Endothelial cell of umbilical vein (primary cell): ENCODE measurements around the gene ELMO1. TPM values are rescaled to one million over a fixed set of nuclear protein-coding genes. Genes with fewer than 3 reads are reported as not detected.

Experiments used
- BruUV-seq: library from RNA; stranded (reverse); fragments of 400-500 nt; replicated peaks from 2 replicates; lab custom pipeline; 2021; lab: Mats Ljungman, UMichigan
- CTCF ChIA-PET: fragments of 300-600, 350-600 bp; sonication (Branson Sonifier 250); formaldehyde crosslinking; loops from one replicate; lab custom pipeline; 2021; ENCODE audit warnings: antibody characterized with exemption, inconsistent platforms; lab: Charles Lee
- POLR2A ChIA-PET: fragments of 300-600, 350-600 bp; sonication (Branson Sonifier 250); formaldehyde crosslinking; loops from one replicate; lab custom pipeline; 2021; ENCODE audit warnings: antibody characterized with exemption, inconsistent platforms; lab: Charles Lee
- DNase-seq: peaks from one replicate; pipeline ENCODE4 v3.0.0-alpha.2; 2011; ENCODE audit warnings: low read depth, low spot score
- FAIRE-seq: peaks from 2 replicates; lab custom pipeline; 2011; peaks lifted over from hg19 to GRCh38; lab: Jason Lieb, UNC
- H2AFZ ChIP-seq: 2 replicates; pipeline ENCODE4 v1.6.0; 2012; ENCODE audit warnings: low read depth, low read length, control low read depth, inconsistent platforms
- H3K27ac ChIP-seq: 2 replicates; pipeline ENCODE4 v1.5.1; 2011; ENCODE audit warnings: low read depth, mild to moderate bottlenecking, control low read depth, low read length, moderate library complexity; ENCODE audit not compliant: insufficient read depth
- H3K27me3 ChIP-seq, 2 experiments: 2 replicates each; pipeline versions ENCODE4 v1.6.0 to v1.6.1; 2011; ENCODE audit warnings: low read length in 2 of 2, mixed read lengths in 1 of 2; ENCODE audit not compliant: control insufficient read depth in 2 of 2, insufficient read depth in 2 of 2
- H3K36me3 ChIP-seq, 2 experiments: 2 replicates in 1 of 2; 3 replicates in 1 of 2; pipeline ENCODE4 v1.5.1; 2011; ENCODE audit warnings: low read length in 2 of 2, mild to moderate bottlenecking in 1 of 2, moderate library complexity in 1 of 2; ENCODE audit not compliant: control insufficient read depth in 2 of 2, insufficient read depth in 2 of 2; ENCODE audit errors: extremely low read depth in 1 of 2
- H3K4me1 ChIP-seq: 3 replicates; pipeline ENCODE4 v1.5.1; 2011; ENCODE audit warnings: mild to moderate bottlenecking, low read length; ENCODE audit not compliant: control insufficient read depth, insufficient read depth; ENCODE audit errors: extremely low read depth
- H3K4me2 ChIP-seq: 2 replicates; pipeline ENCODE4 v1.6.1; 2011; ENCODE audit warnings: low read length, control low read depth, mixed read lengths; ENCODE audit not compliant: insufficient read depth
- H3K4me3 ChIP-seq, 3 experiments: fragments of 200-600 bp in 1 of 3; sonication (generic), shearing (Covaris generic) in 1 of 3; replicated peaks in 1 of 3; 2 replicates each; pipeline ENCODE4 v1.5.1; 2011 to 2016; ENCODE audit warnings: control low read depth in 3 of 3, low read length in 3 of 3, mild to moderate bottlenecking in 2 of 3, inconsistent platforms in 1 of 3, low read depth in 1 of 3, moderate library complexity in 1 of 3; ENCODE audit not compliant: insufficient read depth in 1 of 3
- H3K79me2 ChIP-seq: 2 replicates; pipeline ENCODE4 v1.6.0; 2012; ENCODE audit warnings: low read length, inconsistent platforms; ENCODE audit not compliant: control insufficient read depth, insufficient read depth
- H3K9ac ChIP-seq: replicated peaks from 2 replicates; pipeline ENCODE3; 2011; ENCODE audit warnings: low read length, control low read depth; ENCODE audit not compliant: insufficient read depth; ENCODE audit errors: extremely low read depth
- H3K9me1 ChIP-seq: replicated peaks from 3 replicates; pipeline ENCODE4 v1.6.0; 2011; ENCODE audit warnings: mild to moderate bottlenecking, low read length; ENCODE audit not compliant: control insufficient read depth, insufficient read depth; ENCODE audit errors: extremely low read depth
- H3K9me3 ChIP-seq: replicated peaks from 2 replicates; pipeline ENCODE4 v1.5.1; 2012; ENCODE audit warnings: low read length, inconsistent platforms; ENCODE audit not compliant: control insufficient read depth, insufficient read depth
- H4K20me1 ChIP-seq: replicated peaks from 2 replicates; pipeline ENCODE3; 2011; ENCODE audit warnings: mild to moderate bottlenecking, low read length; ENCODE audit not compliant: control insufficient read depth, insufficient read depth; ENCODE audit errors: extremely low read depth
- CTCF ChIP-seq, 2 donors: IDR thresholded peaks; 1 replicate in 1 of 2; 2 replicates in 1 of 2; pipeline ENCODE4 v1.5.1; 2011; ENCODE audit warnings: low read length in 2 of 2, mild to moderate bottlenecking in 2 of 2, moderate library complexity in 2 of 2, control low read depth in 1 of 2, inconsistent platforms in 1 of 2, low read depth in 1 of 2; ENCODE audit not compliant: insufficient read depth in 1 of 2; ENCODE audit errors: extremely low read depth in 1 of 2
- EZH2 ChIP-seq: IDR thresholded peaks from 2 replicates; pipeline ENCODE4 v1.6.1; 2012; ENCODE audit warnings: borderline replicate concordance, low read depth, mild to moderate bottlenecking, moderate library complexity, low read length, inconsistent platforms; ENCODE audit not compliant: severe bottlenecking
- FOS ChIP-seq: IDR thresholded peaks from 2 replicates; pipeline ENCODE4 v1.6.1; 2011; ENCODE audit warnings: mild to moderate bottlenecking, low read length, moderate library complexity, borderline replicate concordance; ENCODE audit not compliant: insufficient read depth
- GATA2 ChIP-seq: IDR thresholded peaks from 2 replicates; pipeline ENCODE4 v1.7.0; 2011; ENCODE audit warnings: low read depth, mild to moderate bottlenecking, moderate library complexity, mixed read lengths, low read length; ENCODE audit not compliant: insufficient read length, insufficient read depth
- JUN ChIP-seq: IDR thresholded peaks from 2 replicates; pipeline ENCODE4 v1.6.1; 2011; ENCODE audit warnings: borderline replicate concordance, low read depth; ENCODE audit not compliant: insufficient read length, insufficient read depth
- MAX ChIP-seq: IDR thresholded peaks from 2 replicates; pipeline ENCODE4 v1.6.1; 2011; ENCODE audit not compliant: insufficient read depth, insufficient read length
- MYC ChIP-seq: IDR thresholded peaks from one replicate; pipeline ENCODE4 v1.6.1; 2011; ENCODE audit warnings: mild to moderate bottlenecking, low read depth, low read length
- POLR2A ChIP-seq: IDR thresholded peaks from 2 replicates; pipeline ENCODE4 v1.6.1; 2012; ENCODE audit warnings: low read depth, mild to moderate bottlenecking, control low read depth, low read length
- POLR2AphosphoS5 ChIP-seq: IDR thresholded peaks from 2 replicates; pipeline ENCODE4 v1.6.1; 2012; ENCODE audit warnings: low read depth, mild to moderate bottlenecking, control low read depth, low read length, moderate library complexity; ENCODE audit not compliant: insufficient read depth
- dilution Hi-C: fragments of 300-500 bp; cut with MboI; formaldehyde crosslinking; loops from one replicate; pipeline ENCODE4 v1.15.0; 2019; ENCODE audit warnings: low sequenced_read_pairs; ENCODE audit not compliant: extremely low pct_ligation_motif_present
- intact Hi-C: fragments of 100-400 bp; cut with micrococcal nuclease; formaldehyde crosslinking; loops from one replicate; pipeline ENCODE4 v1.10.0; 2022
- polyA plus RNA-seq, 4 experiments: library from polyadenylated mRNA; depleted of rRNA in 3 of 4; stranded (reverse) in 3 of 4; unstranded in 1 of 4; fragments of >200 nt; gene quantifications; 2 replicates each; pipeline versions ENCODE4 v1.2.1 to v1.2.3, GENCODE V29; 2011 to 2012; ENCODE audit warnings: missing spikeins in 1 of 4
- total RNA-seq: library from RNA; stranded (reverse); gene quantifications from 2 replicates; pipeline ENCODE4 v1.2.3, GENCODE V29; 2021

The ELMO1 gene
- total and polyA plus RNA-seq, 2 donors (not counting 3 experiments of a cell fraction or from before 2014, with no cell fraction given) = 17.0 to 30.6 TPM

GRCh38 chr7:36971515-36972139 is 477.0 kb downstream of the ELMO1 start:
- no peak overlapping the region for H3K9ac ChIP-seq
- H4K20me1 ChIP-seq = no peaks in the 10 kb centered on the region
- H3K4me3 ChIP-seq = no peak overlapping the region
- H3K9me1 ChIP-seq = no peaks in the 10 kb centered on the region
- H3K79me2 ChIP-seq = no peaks in the 10 kb centered on the region
- no peaks in the 10 kb centered on the region for H3K9me3 ChIP-seq
- dilution Hi-C loops = no loop called here
- TF ChIP-seq FOS (no peak), GATA2 (no peak), EZH2 (no peak), MAX (no peak), POLR2AphosphoS5 (no peak), MYC (no peak), JUN (no peak), POLR2A (no peak), CTCF (IDR thresholded peaks at IDR 0.05; ENCODE audit: extremely low read depth in 1 of 2, insufficient read depth in 1 of 2, low read depth in 1 of 2, low read length in 2 of 2) (no peak)
- no peak overlapping the region for H3K27ac ChIP-seq
- no peaks in the 10 kb centered on the region for H3K27me3 ChIP-seq
- no peaks in the 10 kb centered on the region for H3K36me3 ChIP-seq
- no peak for DNase-seq
- H2AFZ ChIP-seq = no peak overlapping the region
- no peak for FAIRE-seq
- peaks cover 5% of the 10 kb centered on the region for H3K4me1 ChIP-seq
- CTCF ChIA-PET = interaction anchor here (6.3 to 6.9 kb wide), 3 partner anchors 12 to 228 kb away, joined by 142 to 366 read pairs (median 191); no protein-coding TSS in a partner anchor
- POLR2A ChIA-PET = no interaction called here
- intact Hi-C loops = no loop called here
- no TSS peak for BruUV-seq
- H3K4me2 ChIP-seq = no peak overlapping the region
